ENCODE measurements around the gene SQSTM1. TPM values are rescaled to one million over a fixed set of nuclear protein-coding genes. Genes with fewer than 3 reads are reported as not detected.

SQSTM1 gene
- total and polyA plus RNA-seq, 2 donors (not counting 1 experiment from before 2014, with no cell fraction given), result 72.2 to 400 TPM

DNA sequence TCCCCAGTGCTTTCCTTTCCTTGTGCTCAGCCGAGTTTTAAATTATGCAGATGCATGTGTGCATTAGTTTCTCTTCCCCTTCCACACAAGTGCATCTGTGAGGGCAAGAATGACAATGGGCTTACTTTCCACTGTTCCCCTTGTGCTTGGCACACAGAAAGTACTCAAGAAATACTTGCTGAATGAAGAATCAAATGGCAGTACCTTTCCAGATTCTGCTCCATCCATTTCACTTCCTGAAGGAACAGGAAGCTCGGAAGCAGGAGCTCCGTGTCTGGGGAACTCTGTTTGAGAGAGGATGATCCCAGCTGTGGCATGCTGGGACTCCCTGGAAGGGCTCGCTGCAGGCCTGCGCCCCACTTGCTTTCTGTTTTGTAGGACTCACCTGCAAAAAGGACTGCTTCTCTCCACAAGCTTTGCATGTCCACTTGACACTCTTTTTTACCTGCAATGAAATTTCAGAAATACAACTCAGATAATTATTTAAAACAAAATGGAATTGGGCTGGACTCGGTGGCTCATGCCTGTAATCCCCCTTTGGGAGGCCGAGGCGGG lies 32.4 kb downstream of the SQSTM1 start:
- peak overlapping the region; percentile 10 to 60 for H3K27ac ChIP-seq (ENCODE audit: low read length in 2 of 2)
- H3K4me1 ChIP-seq (ENCODE audit: control insufficient read depth in 2 of 2, insufficient read depth in 2 of 2, low read length in 2 of 2), result peaks cover 21 to 38% of the 10 kb centered on the region in 2 donors
- ChIA-PET CTCF (interaction anchor here (0.9 to 6.5 kb wide), 3 partner anchors 9 to 51 kb away, joined by 3 to 21 read pairs (median 3); no protein-coding TSS in a partner anchor), POLR2A (no interaction called here)
- H3K27me3 Mint-ChIP-seq, result no peaks in the 10 kb centered on the region
- peak overlapping the region; percentile 51 for H3K4me3 Mint-ChIP-seq
- H4K20me1 ChIP-seq (ENCODE audit: control insufficient read depth, insufficient read depth, low read length, poor library complexity, severe bottlenecking), result peaks cover 15% of the 10 kb centered on the region
- intact Hi-C loops (cut with micrococcal nuclease), result no loop called here
- H3K9me3 ChIP-seq (ENCODE audit: control extremely low read depth in 1 of 3, control insufficient read depth in 2 of 3, insufficient read depth in 1 of 3, low read length in 2 of 3), result no peaks in the 10 kb centered on the region
- no peak overlapping the region for H3K4me3 ChIP-seq (ENCODE audit: control extremely low read depth in 1 of 5, extremely low read depth in 1 of 5, insufficient read depth in 1 of 5, low read depth in 2 of 5, low read length in 4 of 5)
- H3K4me2 ChIP-seq (replicated peaks; ENCODE audit: low read depth, low read length, poor library complexity, severe bottlenecking), result peak overlapping the region; percentile 55
- TF ChIP-seq EZH2 (IDR thresholded peaks at IDR 0.05; ENCODE audit: borderline replicate concordance, insufficient read depth, low read depth, low read length, poor library complexity, severe bottlenecking) (no peak), CTCF (IDR thresholded peaks at IDR 0.05) (no peak)
- H3K9ac ChIP-seq (ENCODE audit: low read length), result peak overlapping the region; percentile 15
- peaks cover 43% of the 10 kb centered on the region for H3K79me2 ChIP-seq (ENCODE audit: control insufficient read depth, insufficient read depth, low read length)
- peaks cover 35% of the 10 kb centered on the region for H3K4me1 Mint-ChIP-seq
- H2AFZ ChIP-seq (ENCODE audit: insufficient read depth, low read depth, low read length, poor library complexity, severe bottlenecking), result peak overlapping the region; percentile 26
- DNase-seq (peak; percentile 77), ATAC-seq (ENCODE audit: low read depth) (peak; percentile 85)
- H3K27me3 ChIP-seq (replicated peaks in 1 of 4; ENCODE audit: control extremely low read depth in 1 of 4, control insufficient read depth in 3 of 4, insufficient read depth in 4 of 4, low read length in 3 of 4), result no peaks in the 10 kb centered on the region
- no peaks in the 10 kb centered on the region for H3K9me3 Mint-ChIP-seq (ENCODE audit: insufficient read depth)
- 43% methylated on average over 3 of the region's 8 CpGs for WGBS (ENCODE audit: insufficient coverage)
- peak overlapping the region; percentile 87 for H3K27ac Mint-ChIP-seq
- peaks cover 6 to 29% of the 10 kb centered on the region in 2 experiments for H3K36me3 ChIP-seq (replicated peaks in 1 of 2; ENCODE audit: control extremely low read depth in 1 of 2, control insufficient read depth in 1 of 2, extremely low read depth in 1 of 2, insufficient read depth in 2 of 2, low read length in 1 of 2)

GRCh38 chr5:179854356-179854755 lies 33.7 kb downstream of the SQSTM1 start:
- Histone ChIP-seq H3K4me3 (ENCODE audit: control extremely low read depth in 1 of 5, extremely low read depth in 1 of 5, insufficient read depth in 1 of 5, low read depth in 2 of 5, low read length in 4 of 5) (no peak overlapping the region), H3K27ac (ENCODE audit: low read length in 2 of 2) (no peak overlapping the region), H3K4me1 (ENCODE audit: control insufficient read depth in 2 of 2, insufficient read depth in 2 of 2, low read length in 2 of 2) (peaks cover 21 to 40% of the 10 kb centered on the region in 2 donors), H3K9me3 (ENCODE audit: control extremely low read depth in 1 of 3, control insufficient read depth in 2 of 3, insufficient read depth in 1 of 3, low read length in 2 of 3) (no peaks in the 10 kb centered on the region), H3K27me3 (replicated peaks in 1 of 4; ENCODE audit: control extremely low read depth in 1 of 4, control insufficient read depth in 3 of 4, insufficient read depth in 4 of 4, low read length in 3 of 4) (no peaks in the 10 kb centered on the region), H3K4me2 (replicated peaks; ENCODE audit: low read depth, low read length, poor library complexity, severe bottlenecking) (no peak overlapping the region), H3K79me2 (ENCODE audit: control insufficient read depth, insufficient read depth, low read length) (peaks cover 43% of the 10 kb centered on the region), H4K20me1 (ENCODE audit: control insufficient read depth, insufficient read depth, low read length, poor library complexity, severe bottlenecking) (peaks cover 15% of the 10 kb centered on the region), H3K36me3 (replicated peaks in 1 of 2; ENCODE audit: control extremely low read depth in 1 of 2, control insufficient read depth in 1 of 2, extremely low read depth in 1 of 2, insufficient read depth in 2 of 2, low read length in 1 of 2) (peaks cover 2 to 22% of the 10 kb centered on the region in 2 experiments), H2AFZ (ENCODE audit: insufficient read depth, low read depth, low read length, poor library complexity, severe bottlenecking) (no peak overlapping the region), H3K9ac (ENCODE audit: low read length) (no peak overlapping the region)
- DNase-seq (no peak), ATAC-seq (ENCODE audit: low read depth) (no peak)
- Mint-ChIP-seq H3K27me3 (no peaks in the 10 kb centered on the region), H3K4me3 (no peak overlapping the region), H3K9me3 (ENCODE audit: insufficient read depth) (no peaks in the 10 kb centered on the region), H3K27ac (no peak overlapping the region), H3K4me1 (peaks cover 44% of the 10 kb centered on the region)
- WGBS (ENCODE audit: insufficient coverage), result 96% methylated on average over 3 of the region's 8 CpGs
- intact Hi-C loops (cut with micrococcal nuclease), result no loop called here
- ChIA-PET POLR2A (no interaction called here), CTCF (interaction anchor here (1.1 to 6.5 kb wide), 2 partner anchors 28 to 52 kb away, joined by 3 to 21 read pairs; no protein-coding TSS in a partner anchor)
- no peak for TF ChIP-seq CTCF (IDR thresholded peaks at IDR 0.05)
- no peak for TF ChIP-seq EZH2 (IDR thresholded peaks at IDR 0.05; ENCODE audit: borderline replicate concordance, insufficient read depth, low read depth, low read length, poor library complexity, severe bottlenecking)

Data from B cell (primary cell).